ENCODE results near the gene LRRC3. TPM values are rescaled to one million over a fixed set of nuclear protein-coding genes. Genes with fewer than 3 reads are reported as not detected.

LRRC3 gene
- total RNA-seq, 2 donors from 2014 or later: 6.5 to 8.3 TPM

- Histone ChIP-seq H3K9me3 (peaks cover 5% of the 10 kb centered on the region), H3K27ac (no peak overlapping the region), H3K4me1 (ENCODE audit: control insufficient read depth in 1 of 2, low read depth in 2 of 2) (peaks cover 3 to 9% of the 10 kb centered on the region in 2 donors), H3K27me3 (replicated peaks; ENCODE audit: insufficient read depth) (no peaks in the 10 kb centered on the region), H3K36me3 (no peaks in the 10 kb centered on the region), H3K4me3 (no peak overlapping the region)
- TF ChIP-seq CTCF (IDR thresholded peaks at IDR 0.05): no peak
- ATAC-seq (ENCODE audit: insufficient number of reproducible peaks, low FRiP score, low read depth): no peak
- no peak for DNase-seq (ENCODE audit: low spot score)
Measured at GRCh38 chr21:44456915-44457736, 1.8 kb downstream of the LRRC3 start.

- no peaks in the 10 kb centered on the region for H3K27me3 ChIP-seq (replicated peaks; ENCODE audit: insufficient read depth)
- no peak overlapping the region for H3K27ac ChIP-seq
- H3K4me3 ChIP-seq: no peak overlapping the region
- peaks cover 4% of the 10 kb centered on the region for H3K9me3 ChIP-seq
- H3K36me3 ChIP-seq: no peaks in the 10 kb centered on the region
- TF ChIP-seq CTCF (IDR thresholded peaks at IDR 0.05): no peak
- peaks cover 3 to 9% of the 10 kb centered on the region in 2 donors for H3K4me1 ChIP-seq (ENCODE audit: control insufficient read depth in 1 of 2, low read depth in 2 of 2)
- ATAC-seq (ENCODE audit: insufficient number of reproducible peaks, low FRiP score, low read depth): no peak
- no peak for DNase-seq (ENCODE audit: low spot score)
Measured at GRCh38 chr21:44458971-44459711, 3.8 kb downstream of the LRRC3 start.

- DNase-seq (ENCODE audit: low spot score): no peak
Measured at GRCh38 chr21:44459712-44460440, 4.6 kb downstream of the LRRC3 start.

GRCh38 chr21:44460441-44460755 lies 5.1 kb downstream of the LRRC3 start:
- Histone ChIP-seq H3K4me1 (ENCODE audit: control insufficient read depth in 1 of 2, low read depth in 2 of 2) (peaks cover 3 to 9% of the 10 kb centered on the region in 2 donors), H3K36me3 (no peaks in the 10 kb centered on the region), H3K9me3 (no peaks in the 10 kb centered on the region), H3K4me3 (no peak overlapping the region), H3K27ac (no peak overlapping the region), H3K27me3 (replicated peaks; ENCODE audit: insufficient read depth) (no peaks in the 10 kb centered on the region)
- DNase-seq (ENCODE audit: low spot score) (no peak), ATAC-seq (ENCODE audit: insufficient number of reproducible peaks, low FRiP score, low read depth) (no peak)
- TF ChIP-seq CTCF (IDR thresholded peaks at IDR 0.05): no peak

More at GRCh38 chr21:44459712-44460440, 4.6 kb downstream of the LRRC3 start:
- no peak for ATAC-seq (ENCODE audit: insufficient number of reproducible peaks, low FRiP score, low read depth)
- H3K36me3 ChIP-seq: no peaks in the 10 kb centered on the region
- no peaks in the 10 kb centered on the region for H3K27me3 ChIP-seq (replicated peaks; ENCODE audit: insufficient read depth)
- no peak for TF ChIP-seq CTCF (IDR thresholded peaks at IDR 0.05)
- no peaks in the 10 kb centered on the region for H3K9me3 ChIP-seq
- peaks cover 3 to 9% of the 10 kb centered on the region in 2 donors for H3K4me1 ChIP-seq (ENCODE audit: control insufficient read depth in 1 of 2, low read depth in 2 of 2)
- H3K4me3 ChIP-seq: no peak overlapping the region
- no peak overlapping the region for H3K27ac ChIP-seq

- Histone ChIP-seq H3K4me3 (no peak overlapping the region), H3K4me1 (ENCODE audit: control insufficient read depth in 1 of 2, low read depth in 2 of 2) (peaks cover 2 to 5% of the 10 kb centered on the region in 2 donors), H3K9me3 (no peaks in the 10 kb centered on the region), H3K27ac (no peak overlapping the region), H3K36me3 (no peaks in the 10 kb centered on the region), H3K27me3 (replicated peaks; ENCODE audit: insufficient read depth) (no peaks in the 10 kb centered on the region)
- ATAC-seq (ENCODE audit: insufficient number of reproducible peaks, low FRiP score, low read depth) (no peak), DNase-seq (ENCODE audit: low spot score) (no peak)
- TF ChIP-seq CTCF (IDR thresholded peaks at IDR 0.05): no peak
Measured at GRCh38 chr21:44461005-44461404, 5.7 kb downstream of the LRRC3 start.
